AG09309 (cell line): Measurements from ENCODE around the gene POMGNT1.
"Not testable (repeated sequence)": the region's sequence is repeated elsewhere in the genome, so short reads cannot be mapped to it uniquely, and the experiment has no call there.

Experiments used
- DNase-seq: peaks from one replicate; pipeline ENCODE4 v3.0.0-alpha.2; 2010; ENCODE audit warnings: low read depth
- H3K4me3 ChIP-seq: 2 replicates; pipeline ENCODE4 v1.5.1; 2011; ENCODE audit warnings: mild to moderate bottlenecking, low read depth, low read length, moderate library complexity; ENCODE audit not compliant: control insufficient read depth
- CTCF ChIP-seq: IDR thresholded peaks from 2 replicates; pipeline ENCODE4 v1.5.1; 2011; ENCODE audit warnings: mild to moderate bottlenecking, low read depth, low read length, inconsistent platforms; ENCODE audit not compliant: insufficient read depth, control insufficient read depth; ENCODE audit errors: missing control alignments

The POMGNT1 gene

GRCh38 chr1:46236882-46237281 lies 38.6 kb upstream of the POMGNT1 start:
- no peak for DNase-seq
- no peak for TF ChIP-seq CTCF
- no peak overlapping the region for H3K4me3 ChIP-seq

- DNase-seq, result not testable (repeated sequence)
Observed at GRCh38 chr1:46231231-46231630, 33.0 kb upstream of the POMGNT1 start.

GRCh38 chr1:46224966-46225365 lies 26.7 kb upstream of the POMGNT1 start:
- H3K4me3 ChIP-seq, result no peak overlapping the region
- no peak for TF ChIP-seq CTCF
- DNase-seq, result no peak

More at GRCh38 chr1:46231231-46231630, 33.0 kb upstream of the POMGNT1 start:
- H3K4me3 ChIP-seq, result not testable (repeated sequence)

GRCh38 chr1:46223472-46223943 lies 25.3 kb upstream of the POMGNT1 start:
- peak; percentile 75 for DNase-seq
- peak; percentile 95 for TF ChIP-seq CTCF

GRCh38 chr1:46223055-46223454 lies 24.8 kb upstream of the POMGNT1 start:
- not testable (repeated sequence) for H3K4me3 ChIP-seq, DNase-seq

More at GRCh38 chr1:46223472-46223943, 25.3 kb upstream of the POMGNT1 start:
- H3K4me3 ChIP-seq, result no peak overlapping the region

- TF ChIP-seq CTCF, result no peak
- DNase-seq, result no peak
- no peak overlapping the region for H3K4me3 ChIP-seq
Observed at GRCh38 chr1:46221749-46222148, 23.5 kb upstream of the POMGNT1 start.

- H3K4me3 ChIP-seq, result no peak overlapping the region
- TF ChIP-seq CTCF, result no peak
- no peak for DNase-seq
Observed at GRCh38 chr1:46220808-46221207, 22.6 kb upstream of the POMGNT1 start.
